ENCODE results near the gene PAK1IP1.
"Not testable (repeated sequence)": the region's sequence is repeated elsewhere in the genome, so short reads cannot be mapped to it uniquely, and the experiment has no call there.

PAK1IP1 gene

GRCh38 chr6:10694302-10695085, at the start of gene PAK1IP1, which contains the start of gene C6orf52:
Gene PAK1IP1, plus strand, starts transcription at chr6:10694972. Its CDS starts 14 bp downstream, at chr6:10694986.
Gene C6orf52, minus strand, starts transcription at chr6:10694616. Its CDS starts 7,066 bp downstream, at chr6:10687550.
- DNase-seq (ENCODE audit: low spot score): peak; percentile 95

GRCh38 chr6:10655508-10656055, 39.2 kb upstream of the PAK1IP1 start:
- DNase-seq (ENCODE audit: low spot score): no peak

GRCh38 chr6:10658910-10659698, 35.7 kb upstream of the PAK1IP1 start:
- DNase-seq (ENCODE audit: low spot score): no peak

- no peak for DNase-seq (ENCODE audit: low spot score)
Measured at GRCh38 chr6:10659699-10660348, 34.9 kb upstream of the PAK1IP1 start.

GRCh38 chr6:10660431-10661191, 34.2 kb upstream of the PAK1IP1 start:
- not testable (repeated sequence) for DNase-seq (ENCODE audit: low spot score)

GRCh38 chr6:10662207-10662606, 32.6 kb upstream of the PAK1IP1 start:
- no peak for DNase-seq (ENCODE audit: low spot score)

- no peak for DNase-seq (ENCODE audit: low spot score)
Measured at GRCh38 chr6:10662742-10663141, 32.0 kb upstream of the PAK1IP1 start.

- DNase-seq (ENCODE audit: low spot score): not testable (repeated sequence)
Measured at GRCh38 chr6:10665595-10665994, 29.2 kb upstream of the PAK1IP1 start.

GRCh38 chr6:10668126-10668917, 26.4 kb upstream of the PAK1IP1 start:
- no peak for DNase-seq (ENCODE audit: low spot score)

- no peak for DNase-seq (ENCODE audit: low spot score)
Measured at GRCh38 chr6:10676403-10676802, 18.4 kb upstream of the PAK1IP1 start.

- DNase-seq (ENCODE audit: low spot score): no peak
Measured at GRCh38 chr6:10678456-10678855, 16.3 kb upstream of the PAK1IP1 start.

- DNase-seq (ENCODE audit: low spot score): no peak
Measured at GRCh38 chr6:10681795-10682194, 13.0 kb upstream of the PAK1IP1 start.

GRCh38 chr6:10682355-10682988, 12.3 kb upstream of the PAK1IP1 start:
- DNase-seq (ENCODE audit: low spot score): no peak

- no peak for DNase-seq (ENCODE audit: low spot score)
Measured at GRCh38 chr6:10684618-10685017, 10.2 kb upstream of the PAK1IP1 start.

- DNase-seq (ENCODE audit: low spot score): peak; percentile 40
Measured at GRCh38 chr6:10685092-10685915, 9.5 kb upstream of the PAK1IP1 start.

- no peak for DNase-seq (ENCODE audit: low spot score)
Measured at GRCh38 chr6:10686901-10687300, 7.9 kb upstream of the PAK1IP1 start.

GRCh38 chr6:10687582-10687981, 7.2 kb upstream of the PAK1IP1 start:
- DNase-seq (ENCODE audit: low spot score): no peak

- no peak for DNase-seq (ENCODE audit: low spot score)
Measured at GRCh38 chr6:10690651-10691445, 3.9 kb upstream of the PAK1IP1 start.

Data from hematopoietic multipotent progenitor cell treated with erythropoietin and hydrocortisone succinate and interleukin-3 and kit ligand, for 15 days (in vitro differentiated cells).